GM19025 (cell line): ENCODE measurements around the gene TTC31.
"Not testable (repeated sequence)": the region's sequence is repeated elsewhere in the genome, so short reads cannot be mapped to it uniquely, and the experiment has no call there.

ENCODE experiments used
- ATAC-seq: cut with Tn5 transposase; IDR thresholded peaks from one replicate; pipeline ENCODE4 v1.9.1; 2021; ENCODE audit warnings: mild to moderate bottlenecking, low read depth, moderate library complexity; ENCODE audit not compliant: unreplicated experiment

Gene TTC31

GRCh38 chr2:74483675-74484164 is 839 bp downstream of the TTC31 start:
- ATAC-seq = not testable (repeated sequence)

GRCh38 chr2:74486141-74486540 is 3.3 kb downstream of the TTC31 start:
- no peak for ATAC-seq

GRCh38 chr2:74488643-74489481 is 6.0 kb downstream of the TTC31 start:
- ATAC-seq = no peak

DNA sequence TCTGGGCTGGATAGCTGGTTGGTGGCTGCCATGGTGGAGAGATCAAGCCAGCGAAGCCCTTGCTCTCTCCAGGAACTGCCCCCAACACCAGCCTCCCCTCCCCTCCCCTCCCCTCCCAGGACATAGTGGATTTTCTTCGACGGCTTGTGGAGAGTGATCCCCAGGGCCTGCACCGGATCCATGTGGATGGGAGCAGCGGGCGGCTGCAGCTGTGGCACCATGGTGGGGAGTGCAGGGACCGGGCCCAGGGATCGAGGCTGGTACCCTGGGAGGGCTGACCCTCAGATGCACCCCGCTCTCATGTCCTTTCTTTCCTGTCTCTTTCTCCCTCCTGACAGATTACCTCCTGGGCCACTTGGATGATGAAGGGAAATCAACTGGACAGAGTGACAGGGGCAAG is 7.0 kb downstream of the TTC31 start:
- ATAC-seq = no peak

- ATAC-seq = no peak
Observed at GRCh38 chr2:74491648-74492544, 9.0 kb downstream of the TTC31 start.

GRCh38 chr2:74493546-74493945 is 10.7 kb downstream of the TTC31 start:
- no peak for ATAC-seq

GRCh38 chr2:74495440-74495839 is 12.6 kb downstream of the TTC31 start:
- no peak for ATAC-seq

- ATAC-seq = no peak
Observed at GRCh38 chr2:74496997-74497776, 14.3 kb downstream of the TTC31 start.

- no peak for ATAC-seq
Observed at GRCh38 chr2:74497777-74498499, 15.1 kb downstream of the TTC31 start.

- ATAC-seq = no peak
Observed at GRCh38 chr2:74498500-74499266, 15.8 kb downstream of the TTC31 start.

DNA sequence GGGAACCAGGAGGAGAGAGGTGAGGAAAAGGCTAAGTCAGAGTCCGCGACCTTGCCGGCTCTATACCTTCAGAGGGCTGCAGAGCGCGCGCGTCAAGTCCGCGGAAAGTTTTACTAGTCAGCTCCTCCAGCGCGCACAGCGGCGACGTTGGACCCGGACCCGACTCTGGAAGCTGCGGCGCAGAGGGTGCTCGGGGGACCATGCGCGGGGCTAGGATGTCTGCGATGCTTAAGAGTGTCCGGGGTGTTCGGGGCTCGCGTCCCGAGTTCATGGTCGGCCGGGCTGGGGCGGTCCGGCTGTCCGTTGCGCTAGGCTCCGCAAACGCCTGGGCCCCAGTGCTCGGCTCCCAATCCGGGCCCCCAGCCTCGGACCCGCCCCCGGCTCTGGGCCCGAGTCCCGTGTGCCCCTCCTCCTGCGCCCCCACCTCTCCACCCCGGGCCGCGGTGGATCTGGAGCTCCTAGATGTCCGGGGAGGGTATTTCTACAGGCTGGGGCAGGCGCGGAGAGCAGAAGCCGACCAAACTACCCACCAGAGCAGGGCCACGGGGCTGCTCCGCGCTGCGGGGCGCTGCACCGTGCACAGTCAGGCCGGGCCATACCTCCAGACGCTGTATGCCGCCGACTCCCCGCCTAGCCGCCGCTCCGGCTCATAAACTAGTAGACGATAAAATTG is 16.5 kb downstream of the TTC31 start, which contains the start of gene LBX2:
TSS of gene LBX2 (minus strand) at position 337 of the 673 bp plus-strand sequence. CDS start at position 271, 66 bp downstream.
- ATAC-seq = no peak

DNA sequence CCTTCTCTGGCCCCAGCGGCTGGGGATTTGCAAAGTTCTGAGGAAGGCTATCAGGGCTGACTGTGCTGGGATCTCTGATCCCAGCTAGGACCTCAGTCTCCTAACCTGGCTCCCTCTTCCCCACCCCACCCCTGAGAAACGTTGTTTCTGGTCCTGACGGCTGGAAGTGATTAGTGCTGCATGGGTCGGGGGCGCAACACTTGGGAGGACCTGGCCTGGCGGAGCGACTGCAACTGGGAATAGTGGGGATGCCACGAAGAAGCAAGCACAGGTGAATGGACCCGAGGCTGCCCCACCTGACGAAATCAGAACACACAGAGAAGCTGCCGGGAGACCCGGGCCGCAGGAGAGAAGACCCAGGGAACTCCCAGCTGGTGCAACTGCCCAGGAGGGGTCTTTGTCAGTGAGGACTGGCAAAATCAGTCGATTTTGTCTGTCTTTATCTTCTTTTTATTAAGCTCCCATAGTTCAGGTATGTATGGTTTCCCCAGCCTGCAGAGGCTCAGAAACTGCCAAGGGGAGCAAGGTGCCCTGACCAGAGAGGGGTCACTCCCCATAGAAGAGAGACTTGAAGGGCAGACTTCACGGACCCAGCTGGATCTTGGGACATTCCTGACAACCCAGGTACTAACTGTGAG is 17.2 kb downstream of the TTC31 start:
- no peak for ATAC-seq

GRCh38 chr2:74500578-74500946 is 17.7 kb downstream of the TTC31 start:
- no peak for ATAC-seq

GRCh38 chr2:74501335-74502071 is 18.6 kb downstream of the TTC31 start:
- no peak for ATAC-seq

DNA sequence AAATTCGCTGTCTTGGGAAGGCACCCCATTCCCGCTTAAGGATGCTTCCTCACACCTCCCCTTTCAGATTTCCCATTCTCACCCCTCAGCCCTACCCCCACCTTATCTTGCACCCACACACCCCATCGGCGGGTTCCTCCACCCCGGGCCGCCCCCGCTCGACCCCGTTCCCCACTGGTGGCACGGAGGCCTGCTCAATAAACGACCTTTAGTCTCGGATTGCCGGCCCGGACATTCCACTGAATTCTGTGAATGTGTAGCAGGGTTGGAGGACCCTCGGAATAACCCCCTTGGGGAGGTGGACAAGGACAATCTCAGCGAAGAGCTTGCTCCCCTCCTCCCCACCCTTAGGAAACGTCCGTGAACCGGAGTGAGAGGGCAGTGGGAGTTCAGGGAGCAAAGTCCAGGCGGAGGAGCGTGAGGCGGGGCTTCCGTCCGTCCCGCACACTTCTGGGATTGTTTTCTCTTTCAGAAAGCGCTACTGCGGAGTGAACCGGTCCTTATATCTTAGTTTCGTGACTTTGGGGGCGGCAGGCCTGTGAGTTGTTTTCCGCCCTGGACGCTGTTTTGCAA is 19.4 kb downstream of the TTC31 start:
- no peak for ATAC-seq

GRCh38 chr2:74502720-74503505 is 20.0 kb downstream of the TTC31 start:
- ATAC-seq = peak; percentile 37
